Adrenal gland (tissue), 5 donors: ENCODE data around the gene AP3M1.

Experiments used
- CTCF ChIP-seq, 6 experiments: fragments of 450-650 bp in 4 of 6; fragments of 200-600 bp in 2 of 6; sonication (generic) in 1 of 6; IDR thresholded peaks; 1 replicate in 5 of 6; 2 replicates in 1 of 6; pipeline versions ENCODE4 v1.5.1 to v1.8.0; 2016 to 2021; ENCODE audit warnings: antibody characterized with exemption in 6 of 6, mild to moderate bottlenecking in 2 of 6, moderate library complexity in 1 of 6
- POLR2A ChIP-seq, 2 donors: fragments of 450-650 bp; IDR thresholded peaks; one replicate each; pipeline ENCODE4 v1.6.1; 2017; ENCODE audit warnings: antibody characterized with exemption in 2 of 2, mild to moderate bottlenecking in 2 of 2, moderate library complexity in 1 of 2
- donor health status: DM: no; HTN: no; CAD: no.

GRCh38 chr10:74094231-74094630 lies 56.4 kb downstream of the AP3M1 start:
- TF ChIP-seq CTCF (IDR thresholded peaks at IDR 0.05) (no peak), POLR2A (IDR thresholded peaks at IDR 0.05) (no peak)
